ENCODE measurements around the gene MTIF3.
A peak's percentile ranks its signal among the peaks of the same experiment; 100 is the strongest.

Gene MTIF3

GRCh38 chr13:27455331-27455855 is 5.0 kb upstream of the MTIF3 start:
- no peak for DNase-seq (ENCODE audit: low spot score)

GRCh38 chr13:27450921-27451471 is 632 bp upstream of the MTIF3 start:
- peak; percentile 26 for DNase-seq (ENCODE audit: low spot score)

- no peak for DNase-seq (ENCODE audit: low spot score)
Observed at GRCh38 chr13:27449081-27449603, 1.2 kb downstream of the MTIF3 start.

- DNase-seq (ENCODE audit: low spot score), result no peak
Observed at GRCh38 chr13:27448308-27448707, 2.1 kb downstream of the MTIF3 start.

- DNase-seq (ENCODE audit: low spot score), result no peak
Observed at GRCh38 chr13:27446986-27447583, 3.3 kb downstream of the MTIF3 start.

- no peak for DNase-seq (ENCODE audit: low spot score)
Observed at GRCh38 chr13:27442797-27443196, 7.6 kb downstream of the MTIF3 start.

- DNase-seq (ENCODE audit: low spot score), result no peak
Observed at GRCh38 chr13:27442071-27442647, 8.2 kb downstream of the MTIF3 start.

GRCh38 chr13:27440408-27440807 is 10.0 kb downstream of the MTIF3 start:
- no peak for DNase-seq (ENCODE audit: low spot score)

- no peak for DNase-seq (ENCODE audit: low spot score)
Observed at GRCh38 chr13:27437126-27437525, 13.2 kb downstream of the MTIF3 start.

GRCh38 chr13:27432611-27433210 is 17.7 kb downstream of the MTIF3 start:
- DNase-seq (ENCODE audit: low spot score), result no peak

- no peak for DNase-seq (ENCODE audit: low spot score)
Observed at GRCh38 chr13:27432180-27432579, 18.2 kb downstream of the MTIF3 start.

- DNase-seq (ENCODE audit: low spot score), result no peak
Observed at GRCh38 chr13:27428160-27428559, 22.2 kb downstream of the MTIF3 start.

GRCh38 chr13:27427641-27428040 is 22.7 kb downstream of the MTIF3 start:
- DNase-seq (ENCODE audit: low spot score), result no peak

GRCh38 chr13:27425918-27426630 is 24.3 kb downstream of the MTIF3 start:
- DNase-seq (ENCODE audit: low spot score), result no peak

GRCh38 chr13:27425158-27425917 is 25.0 kb downstream of the MTIF3 start:
- DNase-seq (ENCODE audit: low spot score), result no peak

- peak; percentile 93 for DNase-seq (ENCODE audit: low spot score)
Observed at GRCh38 chr13:27424246-27425157, 25.9 kb downstream of the MTIF3 start, which contains the start of gene GTF3A. Gene GTF3A, plus strand, starts transcription at chr13:27424619.

GRCh38 chr13:27423333-27423732 is 27.0 kb downstream of the MTIF3 start:
- DNase-seq (ENCODE audit: low spot score), result no peak

- DNase-seq (ENCODE audit: low spot score), result no peak
Observed at GRCh38 chr13:27421101-27421871, 29.1 kb downstream of the MTIF3 start.

GRCh38 chr13:27419328-27419727 is 31.0 kb downstream of the MTIF3 start:
- DNase-seq (ENCODE audit: low spot score), result no peak

GRCh38 chr13:27415116-27415515 is 35.2 kb downstream of the MTIF3 start:
- no peak for DNase-seq (ENCODE audit: low spot score)

Data from HuH-7 (cell line).